Fibroblast of peridontal ligament (primary cell): ENCODE measurements around the gene HAUS7.

ENCODE experiments used
- DNase-seq: peaks from one replicate; pipeline ENCODE4 v3.0.0-alpha.2; 2010; ENCODE audit errors: extremely low read depth

The HAUS7 gene

DNA sequence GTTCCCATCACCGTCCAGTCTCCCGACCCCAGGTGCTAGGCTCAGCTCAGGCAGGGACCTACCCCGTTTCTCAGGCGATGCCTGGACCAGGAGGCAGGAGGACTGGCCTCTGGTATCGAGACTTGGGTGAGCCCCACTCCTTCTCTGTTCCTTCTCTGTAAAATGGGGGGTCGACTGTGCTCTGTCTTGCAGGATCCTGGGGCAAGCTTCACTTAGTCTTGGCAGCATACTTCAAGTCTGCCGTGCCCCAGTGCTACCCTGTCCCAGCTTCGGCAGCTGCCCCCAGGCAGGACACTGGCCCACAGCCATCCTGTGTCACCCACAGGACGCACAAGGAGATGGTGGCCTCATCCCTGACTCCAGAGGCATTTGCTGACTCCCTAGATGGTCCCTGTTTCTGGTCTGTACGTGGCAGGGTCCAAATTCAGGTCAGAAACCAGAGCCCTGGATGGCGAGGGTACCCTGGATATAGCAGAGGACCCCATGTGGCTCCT lies 7.0 kb upstream of the HAUS7 start:
- DNase-seq: no peak

DNA sequence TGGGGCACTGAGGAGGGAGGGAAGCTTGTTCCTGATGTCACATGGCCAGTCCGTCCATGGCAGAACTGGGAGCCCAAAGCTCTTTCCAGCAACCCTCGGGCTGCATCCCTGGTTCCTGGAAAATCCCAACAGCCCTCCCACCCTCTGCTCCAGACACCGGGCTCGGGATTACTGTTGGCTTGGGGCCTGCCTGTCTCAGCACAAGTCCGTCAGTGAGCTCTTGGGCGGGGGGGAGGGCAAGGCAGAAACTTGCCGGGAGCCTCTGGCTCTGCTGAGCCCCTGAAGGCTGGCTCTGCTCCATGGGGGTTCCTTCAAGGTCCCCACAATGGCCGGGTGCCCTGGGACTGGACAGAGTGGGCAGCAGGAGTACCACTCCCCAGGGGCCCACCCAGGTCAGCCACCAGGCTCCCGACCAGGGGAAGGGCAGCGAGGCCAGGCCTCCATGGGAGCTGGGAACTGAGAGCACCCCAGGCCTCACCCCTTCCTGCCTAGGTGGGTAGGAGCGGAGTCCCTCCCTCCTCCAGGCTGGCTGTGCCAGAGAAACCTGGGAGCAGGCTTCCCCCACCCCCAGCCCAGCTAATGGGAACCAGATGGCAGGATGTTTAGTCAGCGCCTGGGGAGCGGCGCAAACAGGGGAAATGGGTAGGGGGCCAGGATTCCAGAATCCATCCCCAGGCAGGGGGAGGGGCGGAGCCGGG lies 6.4 kb upstream of the HAUS7 start:
- DNase-seq: no peak

GRCh38 chrX:153475751-153476281 lies 5.4 kb upstream of the HAUS7 start:
- DNase-seq: no peak

GRCh38 chrX:153475271-153475670 lies 4.9 kb upstream of the HAUS7 start:
- no peak for DNase-seq

- DNase-seq: no peak
Observed at GRCh38 chrX:153474718-153475117, 4.3 kb upstream of the HAUS7 start.

GRCh38 chrX:153474266-153474665 lies 3.9 kb upstream of the HAUS7 start:
- DNase-seq: no peak

GRCh38 chrX:153473126-153473525 lies 2.8 kb upstream of the HAUS7 start:
- no peak for DNase-seq

DNA sequence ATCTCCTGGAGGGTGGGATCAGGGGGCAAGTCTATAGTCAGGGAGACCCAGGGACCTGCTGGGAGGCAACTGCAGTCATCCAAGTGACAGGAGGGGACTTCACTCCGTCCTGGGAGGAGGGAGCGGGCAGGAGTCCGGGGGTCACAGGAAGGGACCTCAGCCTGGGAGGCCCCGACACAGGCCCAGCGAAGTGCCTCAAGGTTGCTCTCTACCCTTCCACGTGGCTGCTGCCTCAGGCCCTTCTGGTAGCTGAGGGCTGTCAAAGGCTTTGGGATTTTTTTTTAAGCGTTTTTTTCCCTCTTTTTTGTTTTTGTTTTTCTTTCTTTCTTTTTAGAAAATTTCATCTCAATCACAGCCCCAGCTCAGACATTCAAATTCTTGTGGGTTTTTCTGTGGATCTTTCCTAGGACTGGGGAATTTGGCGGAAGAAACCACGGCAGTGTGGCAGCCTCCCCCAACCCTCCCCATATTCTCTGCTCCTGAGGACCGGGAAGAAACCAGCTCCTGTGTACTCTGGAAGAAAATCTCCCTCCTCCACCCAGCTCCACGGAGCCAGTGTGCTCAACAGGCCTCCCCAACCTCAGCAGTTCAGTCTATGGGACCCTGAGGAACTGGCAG lies 1.4 kb upstream of the HAUS7 start:
- DNase-seq: peak; percentile 50

- no peak for DNase-seq
Observed at GRCh38 chrX:153469811-153470410, 465 bp downstream of the HAUS7 start.

DNA sequence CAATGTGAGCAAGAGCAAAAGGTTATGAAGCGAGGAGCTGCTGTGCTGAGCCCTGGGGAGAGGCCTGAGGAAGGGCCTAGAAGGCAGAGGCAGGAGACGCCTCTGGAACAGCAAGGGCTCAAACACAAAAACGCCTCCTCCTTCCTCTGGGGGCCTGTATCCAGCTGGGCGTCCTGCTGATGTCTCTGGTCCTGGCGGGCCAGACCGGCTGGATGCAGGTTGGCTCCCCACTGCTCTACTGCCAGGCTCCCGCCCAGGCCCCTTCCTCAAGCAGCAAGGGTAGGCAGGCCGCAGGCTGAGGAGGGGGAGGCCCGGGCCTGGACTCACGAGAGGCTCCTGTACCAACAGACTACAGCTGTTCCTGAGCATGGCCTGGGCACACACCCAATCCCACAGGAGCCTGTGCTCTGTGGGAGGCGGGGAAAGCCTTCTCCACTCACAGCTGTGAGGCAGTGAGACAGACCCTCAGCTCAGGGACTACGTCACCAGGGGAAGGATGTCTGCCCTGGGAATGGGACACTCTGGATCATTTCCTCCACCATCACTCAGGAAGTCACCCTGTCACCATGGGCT lies 2.3 kb downstream of the HAUS7 start:
- no peak for DNase-seq

DNA sequence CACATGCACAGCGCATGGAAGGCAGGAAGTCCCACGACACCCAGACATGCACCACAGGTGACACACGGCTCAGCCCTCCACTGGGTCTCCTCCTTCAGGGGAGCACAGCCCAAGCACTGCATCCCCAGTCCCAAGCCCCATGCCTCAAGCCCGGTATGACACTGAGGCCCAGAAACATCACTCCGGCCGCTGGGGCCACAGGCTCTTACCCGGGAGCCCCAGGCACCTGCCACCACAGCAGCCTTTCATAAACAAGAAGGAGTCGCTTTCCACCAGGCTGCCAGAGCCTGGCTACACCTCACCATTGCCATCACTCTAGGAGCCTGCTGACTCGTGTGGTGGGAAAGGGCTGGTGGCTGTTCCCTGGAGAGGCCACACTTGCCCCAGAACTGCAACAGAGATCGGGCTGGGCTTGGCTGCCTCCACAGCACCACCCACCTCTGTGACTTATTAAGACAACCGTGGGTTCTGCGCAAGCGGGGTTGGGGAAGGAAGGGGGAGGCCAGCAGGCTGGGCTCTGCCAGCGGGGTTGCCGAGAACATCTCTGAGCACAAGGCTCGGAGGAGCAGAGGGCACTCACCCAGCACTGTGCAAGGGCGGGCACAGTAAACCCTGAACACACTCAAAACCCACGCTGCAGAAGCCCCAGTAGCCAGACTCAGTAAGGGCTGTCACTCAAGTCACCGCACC lies 4.5 kb downstream of the HAUS7 start:
- no peak for DNase-seq

DNA sequence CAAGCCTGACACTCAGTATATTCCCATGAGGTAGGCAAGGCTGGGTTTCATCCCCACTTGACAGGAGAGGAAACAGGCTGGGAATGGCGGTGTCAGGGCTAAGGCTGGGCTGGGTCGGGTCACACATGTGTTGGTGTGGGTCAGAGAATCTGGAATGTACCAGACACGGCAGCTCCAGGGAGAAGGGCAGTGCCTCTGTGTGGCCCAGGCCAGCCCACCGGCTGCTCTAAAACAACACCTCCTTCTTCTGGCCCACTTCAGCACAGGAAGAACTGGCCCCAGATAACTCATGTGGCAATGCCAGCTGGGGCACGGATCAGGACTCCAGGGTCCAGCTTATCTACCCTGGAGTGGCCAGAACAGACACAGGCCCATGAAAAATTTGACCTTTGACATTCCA lies 6.3 kb downstream of the HAUS7 start:
- DNase-seq: no peak

DNA sequence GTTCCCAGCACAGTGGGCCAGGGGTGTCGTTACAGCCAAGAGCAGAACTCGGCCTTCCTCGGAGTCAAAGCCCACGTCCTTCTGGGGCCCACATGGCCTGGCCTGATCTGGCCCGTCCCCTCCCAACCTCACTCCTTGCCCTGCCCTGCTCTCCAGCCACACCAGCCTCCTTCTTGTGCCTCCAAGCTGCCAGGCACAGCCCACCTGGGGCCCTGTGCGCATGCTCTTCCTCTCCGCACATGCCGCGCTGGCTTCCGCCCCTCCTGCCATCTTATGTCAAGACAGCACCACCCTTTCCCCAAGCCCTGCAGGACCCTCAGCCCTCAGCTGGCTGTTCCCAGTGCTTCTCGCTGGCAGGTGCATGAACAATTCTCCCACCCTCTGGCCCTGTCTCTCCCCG lies 6.8 kb downstream of the HAUS7 start:
- DNase-seq: no peak

DNA sequence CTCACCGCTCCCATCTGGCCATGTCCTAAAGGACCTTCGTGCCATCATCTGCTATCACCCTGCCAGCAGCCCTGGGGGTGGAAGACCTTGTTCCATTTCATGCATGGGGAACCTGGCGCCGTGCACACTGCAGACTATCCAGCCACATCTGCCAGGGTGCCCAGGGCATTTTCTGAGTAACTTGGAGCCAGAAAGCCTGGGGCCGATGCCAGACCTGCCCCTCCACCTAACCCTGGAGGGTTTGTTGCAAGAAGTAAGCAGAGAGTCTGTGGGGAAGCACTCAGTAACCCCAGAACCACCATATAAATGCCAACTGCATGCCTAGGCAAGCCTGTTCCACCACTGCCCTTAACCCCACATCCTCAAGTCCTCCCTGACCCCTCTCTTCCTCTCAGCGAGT lies 7.3 kb downstream of the HAUS7 start:
- no peak for DNase-seq

DNA sequence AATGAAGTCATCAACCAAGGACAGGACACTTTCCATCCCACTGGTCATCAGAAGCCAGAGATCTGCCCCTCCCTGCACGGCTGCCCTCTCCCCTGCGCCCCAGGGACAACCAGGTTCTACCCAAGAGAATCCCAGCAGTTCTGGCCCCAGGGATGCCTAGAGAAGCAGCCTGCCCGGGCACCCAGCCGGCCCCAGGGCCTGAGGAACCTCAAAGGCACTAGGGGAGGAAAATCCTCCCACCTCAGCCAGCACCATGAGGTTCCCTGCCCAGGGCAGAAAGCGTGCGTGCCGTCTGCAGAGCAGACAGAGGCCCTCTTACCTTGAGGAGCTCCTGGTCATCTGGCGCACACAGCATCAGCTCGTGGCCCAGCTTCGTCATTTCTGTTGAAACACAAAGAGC lies 8.1 kb downstream of the HAUS7 start:
- no peak for DNase-seq

GRCh38 chrX:153460826-153461225 lies 9.6 kb downstream of the HAUS7 start:
- no peak for DNase-seq

- peak; percentile 52 for DNase-seq
Observed at GRCh38 chrX:153459986-153460385, 10.4 kb downstream of the HAUS7 start.

DNA sequence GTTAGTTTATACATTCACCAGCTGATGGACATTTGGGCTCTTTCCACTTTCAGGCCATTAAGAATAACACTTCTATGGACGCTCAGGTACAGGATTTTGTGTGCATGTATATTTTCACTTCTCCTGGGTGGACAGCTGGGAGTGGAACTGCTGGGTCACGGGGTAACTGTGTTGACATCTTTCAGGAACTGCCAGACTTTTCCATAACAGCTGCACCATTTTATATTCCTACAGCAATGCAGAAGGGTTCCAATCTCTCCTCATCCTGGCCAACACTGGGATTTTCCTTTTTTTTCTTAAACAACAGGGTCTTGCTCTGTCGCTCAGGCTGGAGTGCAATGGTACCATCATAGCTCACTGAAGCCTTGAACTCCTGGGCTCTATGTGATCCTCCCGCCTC lies 11.9 kb downstream of the HAUS7 start:
- no peak for DNase-seq

GRCh38 chrX:153457827-153458466 lies 12.4 kb downstream of the HAUS7 start:
- no peak for DNase-seq

DNA sequence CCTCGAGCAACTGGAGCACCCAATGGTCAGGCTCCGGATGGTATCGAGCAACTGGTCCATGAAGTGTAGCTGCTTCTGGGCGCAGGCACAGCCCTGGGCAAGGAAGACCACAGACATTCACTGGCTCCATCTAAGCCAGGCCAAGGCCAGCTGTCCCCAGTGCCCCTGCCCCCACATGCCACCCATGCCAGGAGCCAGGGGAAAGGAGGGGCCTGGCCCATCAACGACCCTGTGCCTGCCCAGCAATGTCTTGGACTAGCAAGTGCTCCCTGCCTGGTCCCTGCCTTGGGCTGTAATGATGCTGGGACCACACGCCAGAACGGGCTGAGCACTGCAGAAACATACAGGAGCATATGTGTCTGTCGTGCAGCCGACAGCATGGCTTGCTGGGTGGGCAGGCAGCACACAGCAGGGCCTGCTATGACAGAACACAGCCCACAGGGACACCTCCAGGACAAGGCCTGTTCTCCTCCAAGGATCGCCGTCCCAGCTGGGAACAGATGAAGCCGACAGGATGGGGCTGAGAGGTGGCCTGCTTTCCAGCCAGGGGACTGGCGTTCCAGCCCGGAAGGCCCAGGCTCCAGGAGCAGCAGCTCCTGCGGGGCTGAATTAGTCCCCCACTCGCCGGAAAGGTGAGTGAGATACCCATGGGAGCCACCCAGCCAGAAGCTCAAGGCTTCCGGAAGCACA lies 13.1 kb downstream of the HAUS7 start:
- no peak for DNase-seq

DNA sequence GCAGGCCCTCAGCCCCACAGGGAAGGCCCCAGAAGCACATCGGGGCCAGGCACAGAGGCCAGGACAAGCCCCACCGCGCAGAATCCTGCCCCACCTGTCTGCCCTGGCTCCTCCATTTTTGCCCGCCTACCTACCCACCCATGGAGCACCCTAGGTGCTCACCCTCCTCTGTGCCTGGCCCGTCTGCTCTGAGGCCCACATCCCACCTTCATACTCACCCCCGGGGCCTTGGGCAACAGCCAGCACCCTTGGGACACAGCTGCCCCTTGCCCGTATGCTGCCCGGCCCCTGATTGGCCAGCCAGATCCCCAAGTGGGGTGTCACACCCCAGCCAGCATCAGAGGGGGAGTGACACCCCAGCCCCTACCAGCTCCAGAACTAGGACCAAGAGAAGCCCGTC lies 13.7 kb downstream of the HAUS7 start:
- DNase-seq: no peak
